Stimulated activated naive CD8-positive, alpha-beta T cell treated with anti-CD3 and anti-CD28 coated beads, Interleukin-15, Interleukin-2, amounts not matched to agents 100 U/mL and 50 U/mL, for 24 hours (primary cell): ENCODE data around the gene PCDH11Y.
"Not testable (repeated sequence)": the region's sequence is repeated elsewhere in the genome, so short reads cannot be mapped to it uniquely, and the experiment has no call there.

Source experiments
- ATAC-seq: fragments of 150-1000 bp; cut with Tn5 transposase; one replicate; pipeline ENCODE4 v1.10.0; 2021
- DNase-seq: peaks from one replicate; pipeline ENCODE4 v3.0.0; 2021

The PCDH11Y gene, protein sequence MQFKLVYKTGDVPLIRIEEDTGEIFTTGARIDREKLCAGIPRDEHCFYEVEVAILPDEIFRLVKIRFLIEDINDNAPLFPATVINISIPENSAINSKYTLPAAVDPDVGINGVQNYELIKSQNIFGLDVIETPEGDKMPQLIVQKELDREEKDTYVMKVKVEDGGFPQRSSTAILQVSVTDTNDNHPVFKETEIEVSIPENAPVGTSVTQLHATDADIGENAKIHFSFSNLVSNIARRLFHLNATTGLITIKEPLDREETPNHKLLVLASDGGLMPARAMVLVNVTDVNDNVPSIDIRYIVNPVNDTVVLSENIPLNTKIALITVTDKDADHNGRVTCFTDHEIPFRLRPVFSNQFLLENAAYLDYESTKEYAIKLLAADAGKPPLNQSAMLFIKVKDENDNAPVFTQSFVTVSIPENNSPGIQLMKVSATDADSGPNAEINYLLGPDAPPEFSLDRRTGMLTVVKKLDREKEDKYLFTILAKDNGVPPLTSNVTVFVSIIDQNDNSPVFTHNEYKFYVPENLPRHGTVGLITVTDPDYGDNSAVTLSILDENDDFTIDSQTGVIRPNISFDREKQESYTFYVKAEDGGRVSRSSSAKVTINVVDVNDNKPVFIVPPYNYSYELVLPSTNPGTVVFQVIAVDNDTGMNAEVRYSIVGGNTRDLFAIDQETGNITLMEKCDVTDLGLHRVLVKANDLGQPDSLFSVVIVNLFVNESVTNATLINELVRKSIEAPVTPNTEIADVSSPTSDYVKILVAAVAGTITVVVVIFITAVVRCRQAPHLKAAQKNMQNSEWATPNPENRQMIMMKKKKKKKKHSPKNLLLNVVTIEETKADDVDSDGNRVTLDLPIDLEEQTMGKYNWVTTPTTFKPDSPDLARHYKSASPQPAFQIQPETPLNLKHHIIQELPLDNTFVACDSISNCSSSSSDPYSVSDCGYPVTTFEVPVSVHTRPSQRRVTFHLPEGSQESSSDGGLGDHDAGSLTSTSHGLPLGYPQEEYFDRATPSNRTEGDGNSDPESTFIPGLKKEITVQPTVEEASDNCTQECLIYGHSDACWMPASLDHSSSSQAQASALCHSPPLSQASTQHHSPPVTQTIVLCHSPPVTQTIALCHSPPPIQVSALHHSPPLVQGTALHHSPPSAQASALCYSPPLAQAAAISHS (N-terminal part only)

DNA sequence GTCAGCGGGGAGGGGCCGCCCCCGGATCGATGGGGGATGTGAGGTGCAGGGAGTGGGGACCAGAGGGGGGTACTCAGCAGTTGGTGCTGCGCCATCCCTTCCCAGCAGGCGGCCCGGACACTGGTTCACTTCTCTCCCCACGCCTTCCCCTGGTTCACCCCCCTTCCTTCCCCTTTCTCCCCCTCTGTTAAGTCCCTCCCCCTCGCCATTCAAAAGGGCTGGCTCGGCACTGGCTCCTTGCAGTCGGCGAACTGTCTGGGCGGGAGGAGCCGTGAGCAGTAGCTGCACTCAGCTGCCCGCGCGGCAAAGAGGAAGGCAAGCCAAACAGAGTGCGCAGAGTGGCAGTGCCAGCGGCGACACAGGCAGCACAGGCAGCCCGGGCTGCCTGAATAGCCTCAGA, at the start of gene PCDH11Y:
Gene PCDH11Y (plus strand): TSS at position 240 of the 400 bp plus-strand sequence. CDS start 56,804 bp downstream, outside the sequence.
- not testable (repeated sequence) for ATAC-seq, DNase-seq

DNA sequence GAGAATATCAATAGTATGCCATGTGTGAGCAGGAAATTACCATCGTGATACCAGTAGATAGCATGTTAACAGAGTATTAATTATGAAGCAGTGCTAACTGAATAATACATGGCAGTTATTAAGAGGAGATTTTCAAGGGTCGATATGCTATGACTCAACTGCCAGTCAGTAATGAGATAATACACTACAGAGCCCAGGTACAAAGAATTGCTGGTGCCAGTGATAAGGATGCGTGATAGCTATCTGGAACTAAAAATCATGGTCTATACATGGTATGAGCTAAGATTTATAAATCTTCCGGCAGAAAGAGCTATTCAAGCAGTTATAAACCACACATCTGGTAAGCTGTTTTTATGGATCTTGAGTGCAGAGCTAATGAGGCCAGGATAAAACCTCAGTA, 32.2 kb upstream of the PCDH11Y start:
- ATAC-seq, DNase-seq: not testable (repeated sequence)

DNA sequence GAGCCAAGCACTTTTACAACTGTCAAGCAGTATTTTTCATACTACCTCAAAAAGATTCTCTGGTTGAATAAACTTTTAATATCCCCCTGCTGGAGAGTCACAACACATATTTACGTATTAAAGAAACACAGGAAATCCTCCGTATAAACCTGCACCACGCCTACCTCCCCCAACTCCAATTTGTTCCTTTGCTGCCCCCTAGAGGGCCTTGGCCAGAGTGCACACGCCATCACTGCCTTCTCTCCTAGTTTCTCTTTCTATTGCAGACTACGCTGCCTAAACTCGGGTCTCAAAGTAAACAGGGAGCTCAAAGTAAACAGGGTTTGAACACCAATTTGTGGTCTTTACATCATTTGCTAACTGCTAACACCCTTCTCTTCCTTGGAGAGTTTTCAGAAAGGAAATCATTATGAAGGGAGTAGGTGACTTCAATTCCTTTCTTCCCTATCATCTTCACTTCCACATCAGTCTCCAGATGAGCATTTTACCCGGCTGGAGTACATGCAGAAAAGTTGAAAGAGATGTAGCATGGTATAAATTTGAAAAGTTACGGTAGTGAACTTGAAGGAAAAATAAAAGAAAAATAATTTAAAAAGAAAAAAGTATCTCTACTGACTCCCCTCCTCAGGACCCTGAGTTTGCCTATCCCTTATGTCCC, 8.2 kb upstream of the PCDH11Y start:
- ATAC-seq = peak; percentile 61
- not testable (repeated sequence) for DNase-seq

DNA sequence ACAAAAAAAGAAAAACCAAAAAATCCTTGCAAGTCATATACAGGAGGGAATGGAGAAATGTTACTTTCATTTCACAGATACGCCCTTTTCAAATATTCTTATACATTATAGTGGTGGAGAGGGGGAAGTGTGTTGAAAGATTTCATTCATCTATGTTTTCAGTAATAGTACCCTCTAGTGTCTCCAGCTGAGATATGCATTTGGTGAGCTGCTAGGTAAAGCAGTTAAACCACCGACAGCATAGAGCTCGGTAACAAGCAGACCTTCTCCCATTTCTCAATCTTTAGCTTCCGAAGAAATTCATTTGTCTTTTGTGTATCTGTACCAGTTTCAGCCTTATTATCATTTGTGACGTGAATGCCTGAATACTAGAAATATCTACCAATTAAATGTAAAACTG, 5.2 kb upstream of the PCDH11Y start:
- not testable (repeated sequence) for DNase-seq, ATAC-seq

DNA sequence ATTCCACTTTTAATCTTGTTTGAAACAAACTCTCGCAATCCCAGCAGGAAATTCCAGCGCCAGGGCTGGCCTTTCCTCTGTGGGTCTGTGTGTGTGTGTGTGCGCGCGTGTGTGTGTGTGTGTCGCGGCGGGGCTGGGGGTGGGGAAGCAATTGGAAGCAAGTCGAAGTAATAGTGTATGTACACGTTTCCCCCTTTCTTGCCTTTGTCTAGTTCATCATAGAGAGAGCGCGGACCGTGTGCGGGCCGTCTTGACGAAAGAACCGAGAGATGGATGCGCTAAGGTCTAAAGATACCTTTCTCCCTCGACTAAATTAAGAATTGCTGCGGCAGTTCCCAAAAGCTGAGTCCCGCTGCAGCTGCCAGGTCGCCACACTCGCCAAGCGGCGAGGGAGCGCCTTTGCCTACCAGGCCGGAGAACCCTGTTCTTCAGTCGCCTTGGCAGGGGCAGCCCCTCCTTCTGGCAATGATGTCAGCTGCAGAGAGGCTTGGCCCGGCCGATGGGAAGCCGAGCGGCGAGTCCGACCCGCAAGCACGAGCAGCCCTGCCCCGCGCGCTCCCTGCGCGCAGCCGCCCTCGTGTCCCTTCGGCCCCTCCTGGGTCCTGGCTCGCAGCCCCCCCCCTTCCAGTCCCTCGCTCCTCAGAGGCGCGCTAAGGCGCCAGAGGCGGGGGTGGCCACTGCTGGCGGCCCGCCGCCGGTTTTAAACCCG, 2.5 kb downstream of the PCDH11Y start:
- DNase-seq, ATAC-seq: not testable (repeated sequence)

DNA sequence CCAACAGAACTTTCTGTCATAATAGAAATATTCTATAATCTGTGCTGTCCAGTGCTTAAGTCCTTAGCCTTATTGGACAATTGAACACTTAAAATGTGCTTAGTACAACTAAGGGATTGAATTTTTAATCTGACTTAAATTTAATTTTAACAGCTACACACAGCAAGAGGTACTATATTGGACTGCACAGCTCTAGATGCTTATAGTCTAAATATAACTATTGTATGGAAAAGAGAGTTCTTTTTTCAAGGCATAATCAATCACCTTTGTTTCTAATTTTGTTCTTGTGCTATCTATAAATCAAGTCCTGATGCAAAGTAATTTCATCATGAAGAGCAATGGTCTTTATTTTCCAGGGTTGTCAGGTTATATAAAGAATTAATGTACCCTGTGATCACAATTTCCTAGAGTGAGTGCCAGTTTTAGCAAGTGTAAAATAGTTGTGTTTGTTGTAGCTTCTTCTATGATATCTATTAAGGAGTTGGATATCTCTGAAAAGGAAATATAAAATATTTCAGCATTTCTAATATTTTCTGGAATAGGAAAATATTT, 39.0 kb downstream of the PCDH11Y start:
- not testable (repeated sequence) for ATAC-seq, DNase-seq

DNA sequence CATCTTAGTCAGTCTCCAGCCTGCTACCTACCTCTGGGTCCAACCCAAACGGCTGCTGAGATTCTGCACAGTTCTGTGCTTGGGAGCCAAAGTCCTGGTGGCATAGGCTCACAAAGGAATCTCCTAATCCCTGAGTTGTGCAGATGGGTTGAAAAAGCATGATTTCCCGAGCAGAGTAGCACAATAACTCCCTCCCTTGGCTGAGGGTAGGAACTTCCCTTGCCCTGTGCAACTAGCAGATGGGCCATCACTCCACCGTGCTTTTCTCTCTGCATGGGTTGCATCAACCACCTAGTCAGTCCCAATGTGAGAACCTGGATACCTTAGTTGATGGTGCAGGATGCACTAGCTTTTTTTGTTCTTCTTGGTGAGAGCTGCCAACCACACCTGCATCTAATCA, 82.9 kb downstream of the PCDH11Y start:
- ATAC-seq, DNase-seq: not testable (repeated sequence)

DNA sequence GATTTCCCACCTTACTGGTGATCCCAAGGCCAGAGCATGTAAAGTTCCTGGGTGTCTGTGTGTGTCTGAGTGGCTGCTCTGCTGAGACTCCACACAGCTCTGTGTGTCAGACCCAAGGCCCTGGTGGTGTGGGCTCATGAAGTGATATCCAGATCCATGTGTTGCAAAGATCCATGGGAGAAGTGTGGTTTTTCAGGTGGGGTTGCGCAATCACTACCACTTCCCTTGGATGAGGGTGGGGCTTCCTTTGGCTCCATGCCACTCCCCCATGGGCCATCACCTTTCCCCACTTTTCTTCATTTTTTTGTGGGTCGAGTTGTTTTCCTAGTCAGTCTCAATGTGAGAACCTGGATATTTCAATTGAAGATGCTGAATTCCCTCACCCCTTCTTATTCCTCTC, 182.9 kb downstream of the PCDH11Y start:
- not testable (repeated sequence) for ATAC-seq, DNase-seq

DNA sequence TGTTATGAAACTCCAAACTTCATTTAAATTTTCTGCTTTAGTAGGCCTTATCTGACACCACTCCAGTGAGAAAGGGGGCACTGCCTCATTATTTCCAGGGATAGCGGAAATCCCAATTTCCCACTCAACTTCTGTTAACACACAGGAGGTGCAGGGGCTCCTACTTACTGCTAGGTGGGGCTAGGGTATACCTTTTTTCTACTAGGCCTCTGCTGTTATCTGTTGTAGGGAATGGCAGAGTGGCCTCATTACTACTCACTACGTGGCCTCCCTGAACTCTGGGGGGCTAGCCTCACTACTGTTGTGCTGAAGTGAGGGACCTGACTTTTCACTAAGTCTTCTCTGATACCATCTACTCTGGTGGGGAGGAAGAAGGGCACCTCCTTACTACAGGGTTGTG, 215.0 kb downstream of the PCDH11Y start:
- not testable (repeated sequence) for ATAC-seq, DNase-seq

DNA sequence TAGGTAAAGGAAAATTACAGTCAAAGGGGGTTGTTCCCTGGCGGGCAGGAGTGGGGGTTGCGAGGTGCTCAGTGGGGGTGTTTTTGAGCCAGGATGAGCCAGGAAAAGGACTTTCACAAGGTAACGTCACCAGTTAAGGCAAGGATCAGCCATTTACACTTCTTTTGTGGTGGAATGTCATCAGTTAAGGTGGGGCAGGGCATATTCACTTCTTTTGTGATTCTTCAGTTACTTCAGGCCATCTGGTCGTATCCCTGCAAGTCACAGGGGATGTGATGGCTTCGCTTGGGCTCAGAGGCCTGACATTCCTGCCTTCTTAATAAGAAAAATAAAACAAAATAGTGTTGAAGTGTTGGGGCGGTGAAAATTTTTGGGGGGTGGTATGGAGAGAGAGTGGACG, 324.8 kb downstream of the PCDH11Y start:
- not testable (repeated sequence) for ATAC-seq, DNase-seq

DNA sequence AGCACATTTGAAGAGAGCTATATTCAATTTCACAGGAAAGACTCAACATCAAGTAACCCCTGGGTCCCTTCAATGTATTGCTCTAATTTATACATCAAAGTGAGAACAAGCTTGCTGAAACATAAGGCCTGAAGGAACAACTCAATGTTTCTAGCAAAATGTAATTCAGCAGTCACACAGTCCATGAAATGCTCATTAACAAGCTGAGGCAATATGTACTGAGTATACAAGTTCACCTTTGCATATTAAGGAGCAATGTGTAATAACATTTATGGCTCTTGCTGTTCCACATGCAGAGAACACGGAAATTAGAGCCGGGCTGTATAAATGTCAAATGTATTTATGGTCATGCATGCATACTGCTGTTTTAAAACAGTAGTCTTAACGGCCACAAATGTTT, 342.1 kb downstream of the PCDH11Y start:
- DNase-seq, ATAC-seq: not testable (repeated sequence)

DNA sequence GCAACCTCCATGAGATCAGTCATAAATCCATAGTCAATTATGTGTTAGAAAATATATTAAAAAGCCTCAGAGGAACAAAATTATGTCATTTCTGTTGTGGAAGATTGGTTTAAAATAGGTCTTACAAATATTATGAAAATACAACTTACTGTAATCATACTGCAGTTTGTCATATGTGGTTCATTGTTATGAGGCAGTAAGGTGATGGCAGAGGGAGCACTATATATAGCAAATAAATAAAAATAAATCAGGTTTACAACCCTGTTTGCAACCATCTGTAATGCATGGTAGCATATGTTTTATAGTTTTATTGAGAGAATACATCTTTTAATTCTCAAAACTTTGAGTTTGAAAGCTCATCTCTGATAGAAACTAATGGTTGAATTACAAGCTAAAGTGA, 543.6 kb downstream of the PCDH11Y start:
- DNase-seq, ATAC-seq: not testable (repeated sequence)

DNA sequence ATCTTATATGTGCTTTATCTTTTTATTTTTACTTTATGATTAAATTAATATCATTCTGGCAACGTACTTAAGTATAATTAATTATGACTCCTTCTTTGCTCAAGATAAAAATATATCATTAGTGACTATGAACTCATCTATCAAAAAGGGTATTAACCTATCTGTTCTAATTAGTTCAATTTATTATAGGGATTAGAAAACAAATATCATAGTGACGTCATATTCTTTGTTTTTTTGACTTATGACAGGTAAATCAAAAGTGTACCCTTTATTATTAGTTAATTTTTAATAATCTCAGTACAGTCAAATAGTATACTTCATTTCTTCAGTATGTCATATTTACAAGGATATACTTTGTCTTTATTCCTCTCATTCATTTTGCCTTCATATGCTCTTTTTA, 638.5 kb downstream of the PCDH11Y start:
- not testable (repeated sequence) for DNase-seq, ATAC-seq

DNA sequence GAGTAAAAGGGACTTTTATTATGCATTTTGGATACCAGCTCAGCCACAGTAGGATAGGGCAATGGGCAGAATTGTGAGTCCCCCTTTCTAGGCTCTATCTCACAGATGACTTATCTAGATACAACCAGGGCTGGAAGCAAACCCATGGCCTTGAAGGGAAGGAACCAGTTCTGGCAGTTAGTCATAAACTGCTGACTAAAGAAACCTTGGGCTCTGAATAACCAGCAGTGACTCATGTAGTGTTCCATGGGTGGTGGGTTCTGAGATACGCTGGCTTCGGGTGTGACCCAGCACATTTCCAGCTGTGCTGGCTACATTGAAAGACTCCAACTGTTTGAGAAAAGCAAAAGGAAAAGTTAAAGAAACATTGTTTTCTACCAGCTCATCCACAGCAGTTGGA, 679.2 kb downstream of the PCDH11Y start:
- not testable (repeated sequence) for DNase-seq, ATAC-seq

DNA sequence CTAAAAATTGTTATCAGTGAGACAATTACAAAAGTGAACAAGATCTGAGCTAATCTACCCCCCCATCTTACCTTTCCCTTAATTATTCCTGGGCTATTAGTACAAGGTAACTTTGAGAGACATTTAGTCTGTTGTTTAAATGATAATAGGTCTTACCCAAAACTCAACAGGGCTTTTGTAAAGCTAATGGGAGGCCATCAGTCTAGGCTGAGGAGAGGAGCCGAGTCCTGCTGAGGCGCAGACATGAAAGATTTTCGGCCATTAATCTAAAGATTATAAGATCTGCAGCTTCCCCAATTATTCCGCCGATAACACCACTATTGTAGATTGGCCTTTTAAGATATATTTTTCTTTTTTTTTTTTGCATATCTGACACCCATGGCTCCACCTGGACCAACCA, 708.6 kb downstream of the PCDH11Y start:
- DNase-seq, ATAC-seq: not testable (repeated sequence)

DNA sequence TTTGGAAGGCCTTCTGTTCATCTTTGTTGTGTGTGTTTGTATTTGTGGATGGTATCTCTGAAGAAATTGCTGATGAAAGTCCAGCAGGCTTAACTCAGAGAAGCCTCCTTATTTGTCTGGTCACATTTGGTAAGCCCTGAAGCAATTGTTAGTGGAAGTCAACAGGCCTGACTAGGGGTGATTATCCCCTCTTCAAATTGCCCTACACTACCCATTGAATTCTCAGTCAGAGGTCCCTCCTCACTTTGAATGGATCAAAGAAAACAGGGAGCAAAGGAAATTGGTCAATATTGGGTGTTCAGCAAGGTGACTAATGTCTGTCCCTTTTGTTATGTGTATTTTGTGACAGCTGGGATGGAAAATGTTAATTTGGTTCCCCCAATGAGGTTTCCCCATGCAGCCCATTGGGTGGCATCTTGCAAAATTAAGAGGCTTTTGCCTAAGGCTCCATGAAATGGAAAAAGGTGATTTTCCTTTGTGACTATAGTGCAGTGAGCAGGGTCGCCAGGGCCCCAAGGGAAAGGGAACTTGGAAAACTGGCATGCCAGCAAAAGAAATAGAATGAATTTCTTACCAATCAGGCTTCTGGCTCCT, 709.8 kb downstream of the PCDH11Y start:
- DNase-seq, ATAC-seq: not testable (repeated sequence)

DNA sequence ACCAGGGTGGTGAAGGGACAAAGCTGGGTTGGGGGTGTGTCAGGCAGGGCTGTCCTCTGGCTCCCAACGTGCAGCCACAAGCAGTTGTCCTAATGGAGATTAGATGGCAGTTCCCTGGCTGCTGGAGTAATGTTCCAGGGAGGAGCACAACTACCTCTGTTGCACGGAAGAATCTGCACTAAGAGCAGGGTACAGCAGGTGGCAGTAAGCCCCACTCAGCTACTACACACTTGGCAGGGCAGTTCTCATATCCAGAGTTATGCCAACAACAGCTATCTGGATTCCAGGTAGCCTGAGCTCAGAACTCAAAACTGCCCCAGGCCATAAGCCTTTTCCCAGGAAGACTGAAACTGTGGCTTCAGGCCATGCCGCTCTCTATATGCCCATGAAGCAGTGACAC, 761.3 kb downstream of the PCDH11Y start:
- ATAC-seq, DNase-seq: not testable (repeated sequence)

DNA sequence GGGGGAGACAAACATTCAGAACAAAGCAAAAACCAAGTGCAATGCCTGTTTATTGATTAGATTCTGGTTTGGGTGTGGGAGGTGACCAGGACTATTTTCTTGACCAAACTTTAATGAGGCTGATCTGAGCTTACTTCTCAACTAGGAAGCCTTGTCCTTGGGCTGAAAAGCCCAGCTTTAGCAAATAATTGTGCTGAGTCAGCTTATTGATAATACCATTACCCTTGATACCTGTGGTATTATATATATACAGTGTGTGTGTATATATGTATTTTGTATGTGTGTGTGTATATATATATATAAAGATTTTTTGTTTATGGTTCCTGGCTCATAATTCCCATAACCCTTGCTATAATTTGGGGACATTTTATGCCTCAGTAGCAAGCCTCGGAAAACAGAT, 776.4 kb downstream of the PCDH11Y start:
- ATAC-seq, DNase-seq: not testable (repeated sequence)
